OCI-LY7 (cell line): Measurements from ENCODE around the gene CTBP2. TPM values are rescaled to one million over a fixed set of nuclear protein-coding genes. Genes with fewer than 3 reads are reported as not detected.

Source experiments
- BruUV-seq: library from RNA; stranded (reverse); fragments of 400-500 nt; replicated peaks from 2 replicates; lab custom pipeline; 2021; lab: Mats Ljungman, UMichigan
- CTCF ChIA-PET: fragments of 300-600 bp; sonication (Branson Sonifier 250); formaldehyde crosslinking; loops from one replicate; lab custom pipeline; 2022; ENCODE audit warnings: antibody characterized with exemption; ENCODE audit not compliant: unreplicated experiment; lab: Charles Lee
- POLR2A ChIA-PET: fragments of 300-600 bp; sonication (Branson Sonifier 250); formaldehyde crosslinking; loops from one replicate; lab custom pipeline; 2022; ENCODE audit warnings: antibody characterized with exemption; lab: Charles Lee
- DNase-seq: peaks from one replicate; pipeline ENCODE4 v3.0.0-alpha.2; 2015; ENCODE audit warnings: low spot score
- H2AFZ ChIP-seq: fragments of 200-600 bp; sonication (generic), shearing (Covaris generic); 2 replicates; pipeline ENCODE4 v1.6.1; 2014; ENCODE audit warnings: mild to moderate bottlenecking, antibody characterized with exemption, low read length, moderate library complexity
- H3K27ac ChIP-seq: fragments of 200-600 bp; sonication (generic); 2 replicates; pipeline ENCODE4 v1.5.1; 2014; ENCODE audit warnings: mixed run types, low read depth, mild to moderate bottlenecking, moderate library complexity, low read length, inconsistent platforms; ENCODE audit not compliant: poor library complexity, severe bottlenecking
- H3K36me3 ChIP-seq: fragments of 200-600 bp; sonication (generic); 2 replicates; pipeline ENCODE4 v1.6.1; 2014; ENCODE audit warnings: mild to moderate bottlenecking, antibody characterized with exemption, low read length, moderate library complexity, mixed read lengths; ENCODE audit not compliant: insufficient read depth
- H3K4me1 ChIP-seq: fragments of 200-600 bp; sonication (generic); 2 replicates; pipeline ENCODE4 v1.5.1; 2014; ENCODE audit warnings: mild to moderate bottlenecking, low read length; ENCODE audit not compliant: insufficient read depth, poor library complexity, severe bottlenecking
- H3K4me2 ChIP-seq: fragments of 200-600 bp; sonication (generic); 2 replicates; pipeline ENCODE4 v1.6.1; 2014; ENCODE audit warnings: mild to moderate bottlenecking, low read length
- H3K4me3 ChIP-seq: fragments of 200-600 bp; sonication (generic); 2 replicates; pipeline ENCODE4 v1.5.1; 2014; ENCODE audit warnings: mild to moderate bottlenecking, low read depth, low read length; ENCODE audit not compliant: poor library complexity, severe bottlenecking
- H3K79me2 ChIP-seq: fragments of 200-600 bp; sonication (generic); 2 replicates; pipeline ENCODE4 v1.6.1; 2016; ENCODE audit warnings: low read depth, mild to moderate bottlenecking, low read length, moderate library complexity, mixed read lengths; ENCODE audit not compliant: insufficient read depth
- H3K9me2 ChIP-seq: fragments of 200-600 bp; sonication (generic); 2 replicates; pipeline ENCODE4 v1.6.1; 2016; ENCODE audit warnings: mild to moderate bottlenecking, low read length, mixed read lengths; ENCODE audit not compliant: insufficient read depth
- H3K9me3 ChIP-seq: fragments of 200-600 bp; sonication (generic); 2 replicates; pipeline ENCODE4 v1.6.1; 2014; ENCODE audit warnings: mild to moderate bottlenecking, mixed run types, low read length, mixed read lengths
- H4K20me1 ChIP-seq: fragments of 200-600 bp; sonication (generic); 2 replicates; pipeline ENCODE4 v1.6.1; 2014; ENCODE audit warnings: mild to moderate bottlenecking, antibody characterized with exemption, low read length, moderate library complexity, mixed read lengths; ENCODE audit not compliant: insufficient read depth
- CTCF ChIP-seq: fragments of 200-600 bp; sonication (generic); conservative IDR thresholded peaks from 2 replicates; pipeline ENCODE4 v1.5.1; 2014; ENCODE audit warnings: mild to moderate bottlenecking, antibody characterized with exemption, low read length, moderate library complexity, mixed read lengths
- EZH2phosphoT487 ChIP-seq: fragments of 200-600 bp; sonication (generic); IDR thresholded peaks from 2 replicates; pipeline ENCODE4 v1.6.1; 2018; ENCODE audit warnings: low read depth, borderline replicate concordance, mild to moderate bottlenecking, mixed run types, antibody characterized with exemption, low read length, moderate library complexity, mixed read lengths
- intact Hi-C: fragments of 100-400 bp; cut with micrococcal nuclease; formaldehyde crosslinking; loops from one replicate; pipeline ENCODE4 v1.10.0; 2022; ENCODE audit not compliant: unreplicated experiment
- total RNA-seq, 2 experiments: library from RNA; depleted of rRNA in 1 of 2; stranded (reverse); fragments of >200 nt in 1 of 2; shearing (Covaris generic) in 1 of 2; gene quantifications; 2 replicates each; pipeline ENCODE4 v1.2.3, GENCODE V29; 2014 to 2022

CTBP2 gene
- total RNA-seq, 2 experiments from 2014 or later = not detected

GRCh38 chr10:124939290-124939689, 221.1 kb downstream of the CTBP2 start:
- no TSS peak for BruUV-seq

DNA sequence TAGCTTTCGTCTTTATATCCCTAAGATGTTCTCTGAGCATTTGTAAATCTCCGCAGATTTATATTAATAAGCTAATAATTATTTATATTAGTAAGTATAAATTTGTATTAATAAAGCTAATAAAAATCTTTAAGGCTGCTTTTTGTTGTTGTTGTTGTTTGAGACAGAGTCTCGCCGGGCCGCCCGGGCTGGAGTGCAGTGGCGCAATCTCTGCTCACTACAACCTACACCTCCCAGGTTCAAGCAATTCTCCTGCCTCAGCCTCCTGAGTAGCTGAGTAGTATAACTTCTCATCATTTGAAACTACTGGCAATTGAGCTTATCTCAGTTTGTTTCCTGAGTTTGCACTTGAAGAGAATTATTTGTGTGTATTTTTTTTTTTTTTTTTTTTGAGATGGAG, 223.6 kb downstream of the CTBP2 start:
- no peak overlapping the region for H2AFZ ChIP-seq
- ChIA-PET CTCF (no interaction called here), POLR2A (interaction anchor here (0.6 to 1.9 kb wide), 6 partner anchors 11 to 1089 kb away, joined by 3 to 7 read pairs (median 4); no protein-coding TSS in a partner anchor)
- BruUV-seq = no TSS peak
- H3K9me3 ChIP-seq = peaks cover 3% of the 10 kb centered on the region; the same call in 1 of the 2 replicates
- H3K79me2 ChIP-seq = peaks cover 93% of the 10 kb centered on the region
- H3K36me3 ChIP-seq = peaks cover 9% of the 10 kb centered on the region
- H3K4me2 ChIP-seq = no peak overlapping the region
- TF ChIP-seq EZH2phosphoT487 (no peak), CTCF (no peak)
- intact Hi-C loops = no loop called here
- no peaks in the 10 kb centered on the region for H3K9me2 ChIP-seq
- no peak overlapping the region for H3K4me3 ChIP-seq
- peaks cover 34% of the 10 kb centered on the region; the same call in 1 of the 2 replicates for H4K20me1 ChIP-seq
- no peaks in the 10 kb centered on the region for H3K4me1 ChIP-seq
- no peak for DNase-seq
- H3K27ac ChIP-seq = no peak overlapping the region

More at GRCh38 chr10:124939290-124939689, 221.1 kb downstream of the CTBP2 start:
- intact Hi-C loops = no loop called here
- Histone ChIP-seq H3K4me2 (no peak overlapping the region), H4K20me1 (peaks cover 29% of the 10 kb centered on the region), H3K4me1 (peaks cover 7% of the 10 kb centered on the region), H3K79me2 (peaks cover 92% of the 10 kb centered on the region), H3K4me3 (no peak overlapping the region), H3K9me2 (no peaks in the 10 kb centered on the region), H3K9me3 (no peaks in the 10 kb centered on the region), H3K36me3 (peaks cover 13% of the 10 kb centered on the region; the same call in 1 of the 2 replicates), H2AFZ (no peak overlapping the region), H3K27ac (no peak overlapping the region)
- ChIA-PET CTCF (no interaction called here), POLR2A (interaction anchor here (0.7 to 1.7 kb wide), 3 partner anchors 9 to 45 kb away, joined by 3 to 7 read pairs (median 4); no protein-coding TSS in a partner anchor)
- DNase-seq = no peak
- TF ChIP-seq EZH2phosphoT487 (no peak), CTCF (no peak)

GRCh38 chr10:124935946-124936345, 224.4 kb downstream of the CTBP2 start:
- H3K4me3 ChIP-seq = no peak overlapping the region
- no peak overlapping the region for H3K27ac ChIP-seq
- no peaks in the 10 kb centered on the region for H3K9me2 ChIP-seq
- H2AFZ ChIP-seq = no peak overlapping the region
- H3K4me1 ChIP-seq = no peaks in the 10 kb centered on the region
- H3K36me3 ChIP-seq = peaks cover 18% of the 10 kb centered on the region
- intact Hi-C loops = no loop called here
- DNase-seq = no peak
- POLR2A ChIA-PET = no interaction called here
- H3K79me2 ChIP-seq = peaks cover 93% of the 10 kb centered on the region
- H4K20me1 ChIP-seq = peaks cover 34% of the 10 kb centered on the region; the same call in 1 of the 2 replicates
- TF ChIP-seq EZH2phosphoT487 = no peak
- no peak for TF ChIP-seq CTCF
- BruUV-seq = no TSS peak
- H3K9me3 ChIP-seq = peaks cover 5% of the 10 kb centered on the region; the same call in 1 of the 2 replicates
- CTCF ChIA-PET = no interaction called here
- no peak overlapping the region for H3K4me2 ChIP-seq
